PC-9 (cell line): ENCODE results near the gene MON1B.

ENCODE experiments used
- CTCF ChIP-seq: fragments of 200-600 bp; sonication (generic); conservative IDR thresholded peaks from 2 replicates; pipeline ENCODE4 v1.6.1; 2017; ENCODE audit warnings: mixed run types, antibody characterized with exemption, mild to moderate bottlenecking, moderate library complexity
- EZH2 ChIP-seq: fragments of 200-600 bp; sonication (generic); IDR thresholded peaks from 2 replicates; pipeline ENCODE4 v1.8.0; 2017; ENCODE audit warnings: antibody characterized with exemption, low read depth

GRCh38 chr16:77199211-77199610 lies 8.2 kb downstream of the MON1B start, which contains the start of gene SYCE1L:
- TF ChIP-seq CTCF: no peak
- no peak for TF ChIP-seq EZH2
